Left lung (tissue), 10 donors: Measurements from ENCODE around the gene CNTLN. TPM values are rescaled to one million over a fixed set of nuclear protein-coding genes. Genes with fewer than 3 reads are reported as not detected.
A peak's percentile ranks its signal among the peaks of the same experiment; 100 is the strongest.

ENCODE experiments used
- ATAC-seq: fragments of 200-7000 bp; cut with Tn5 transposase; one replicate; pipeline ENCODE4 v1.9.1; 2020; ENCODE audit warnings: moderate library complexity
- DNase-seq, 4 donors: peaks; one replicate each; pipeline ENCODE4 v3.0.0-alpha.2; 2013 to 2020
- H3K27ac ChIP-seq, 2 donors: fragments of 200-600 bp; sonication (generic) in 1 of 2; one replicate each; pipeline versions ENCODE4 v1.5.0 to v1.8.0; 2020 to 2021
- H3K27me3 ChIP-seq, 2 donors: fragments of 200-600 bp; sonication (generic) in 1 of 2; one replicate each; pipeline versions ENCODE4 v1.5.0 to v1.8.0; 2020 to 2021
- H3K36me3 ChIP-seq, 2 donors: fragments of 200-600 bp; sonication (generic) in 1 of 2; one replicate each; pipeline versions ENCODE4 v1.5.0 to v1.8.0; 2020 to 2021
- H3K4me1 ChIP-seq, 2 donors: fragments of 200-600 bp; one replicate each; pipeline ENCODE4 v1.8.0; 2021
- H3K4me3 ChIP-seq, 2 donors: fragments of 200-600 bp; sonication (generic) in 1 of 2; one replicate each; pipeline versions ENCODE4 v1.5.0 to v1.8.0; 2020 to 2021; ENCODE audit warnings: mild to moderate bottlenecking in 1 of 2
- H3K9me3 ChIP-seq, 2 donors: fragments of 200-600 bp; sonication (generic) in 1 of 2; one replicate each; pipeline versions ENCODE4 v1.5.0 to v1.8.0; 2020 to 2021
- intact Hi-C, 2 donors: fragments of 100-400 bp; cut with DNase I; formaldehyde crosslinking; loops; one replicate each; pipeline versions ENCODE4 v1.11.2 to v1.14.2; 2022
- polyA plus RNA-seq, 6 donors: library from polyadenylated mRNA; unstranded; fragments of 120-200 nt; gene quantifications; one replicate each; pipeline ENCODE4 v1.2.1, GENCODE V29; 2013; ENCODE audit not compliant: insufficient read length in 6 of 6
- total RNA-seq, 2 donors: library from RNA; stranded (reverse); fragmentation: NEBNext Ultra II Directional; extraction: Animal tissue kit (Norgen Biotek cat#: 25700); gene quantifications; one replicate each; pipeline ENCODE4 v1.2.1, GENCODE V29; 2021
- TF ChIP-seq, protein P1 (sequence below), 2 donors: fragments of 200-600 bp; sonication (generic) in 1 of 2; IDR thresholded peaks; one replicate each; pipeline versions ENCODE4 v1.5.0 to v1.8.0; 2021; ENCODE audit warnings: antibody characterized with exemption in 2 of 2
- donor health status: DM: no; HTN: yes; CAD: no.
- donor health status: DM: no; HTN: no; CAD: no.

The CNTLN gene
- total and polyA plus RNA-seq, 8 donors = 5.2 to 25.2 (median 18.5) TPM

GRCh38 chr9:17414986-17415385 is 280.1 kb downstream of the CNTLN start:
- Histone ChIP-seq H3K36me3 (peaks cover 0 to 9% of the 10 kb centered on the region in 2 donors), H3K4me1 (no peaks in the 10 kb centered on the region), H3K27me3 (no peaks in the 10 kb centered on the region), H3K4me3 (no peak overlapping the region), H3K9me3 (no peaks in the 10 kb centered on the region), H3K27ac (no peak overlapping the region)
- intact Hi-C loops = no loop called here
- no peak for ATAC-seq
- TF ChIP-seq, protein P1, sequence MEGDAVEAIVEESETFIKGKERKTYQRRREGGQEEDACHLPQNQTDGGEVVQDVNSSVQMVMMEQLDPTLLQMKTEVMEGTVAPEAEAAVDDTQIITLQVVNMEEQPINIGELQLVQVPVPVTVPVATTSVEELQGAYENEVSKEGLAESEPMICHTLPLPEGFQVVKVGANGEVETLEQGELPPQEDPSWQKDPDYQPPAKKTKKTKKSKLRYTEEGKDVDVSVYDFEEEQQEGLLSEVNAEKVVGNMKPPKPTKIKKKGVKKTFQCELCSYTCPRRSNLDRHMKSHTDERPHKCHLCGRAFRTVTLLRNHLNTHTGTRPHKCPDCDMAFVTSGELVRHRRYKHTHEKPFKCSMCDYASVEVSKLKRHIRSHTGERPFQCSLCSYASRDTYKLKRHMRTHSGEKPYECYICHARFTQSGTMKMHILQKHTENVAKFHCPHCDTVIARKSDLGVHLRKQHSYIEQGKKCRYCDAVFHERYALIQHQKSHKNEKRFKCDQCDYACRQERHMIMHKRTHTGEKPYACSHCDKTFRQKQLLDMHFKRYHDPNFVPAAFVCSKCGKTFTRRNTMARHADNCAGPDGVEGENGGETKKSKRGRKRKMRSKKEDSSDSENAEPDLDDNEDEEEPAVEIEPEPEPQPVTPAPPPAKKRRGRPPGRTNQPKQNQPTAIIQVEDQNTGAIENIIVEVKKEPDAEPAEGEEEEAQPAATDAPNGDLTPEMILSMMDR (IDR thresholded peaks at IDR 0.05) = no peak
- no peak for DNase-seq

GRCh38 chr9:17422994-17423680 is 288.3 kb downstream of the CNTLN start:
- no peak overlapping the region for H3K27ac ChIP-seq
- no peaks in the 10 kb centered on the region for H3K27me3 ChIP-seq
- no peaks in the 10 kb centered on the region for H3K9me3 ChIP-seq
- DNase-seq (no peak), ATAC-seq (peak; percentile 85)
- no peak overlapping the region for H3K4me3 ChIP-seq
- intact Hi-C loops = no loop called here
- TF ChIP-seq, protein P1 (IDR thresholded peaks at IDR 0.05) = no peak
- no peaks in the 10 kb centered on the region for H3K36me3 ChIP-seq
- H3K4me1 ChIP-seq = no peaks in the 10 kb centered on the region

DNA sequence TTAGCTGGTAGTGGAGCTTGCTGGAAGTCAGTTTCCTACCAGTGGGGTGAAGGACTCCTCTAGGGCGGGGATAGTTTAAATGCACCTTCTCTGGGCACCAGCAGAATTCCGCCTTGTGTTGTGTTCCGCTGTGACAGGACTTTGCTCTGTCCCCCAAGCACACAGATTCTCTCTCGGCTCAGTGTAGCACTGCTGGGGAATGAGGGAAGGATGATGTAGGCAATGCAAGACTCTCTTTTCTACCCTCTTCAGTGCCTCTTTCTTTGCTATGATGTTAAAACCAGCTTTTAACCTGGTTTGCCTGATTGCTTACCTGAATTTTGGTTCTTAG is 288.8 kb downstream of the CNTLN start:
- ATAC-seq (no peak), DNase-seq (no peak)
- Histone ChIP-seq H3K36me3 (no peaks in the 10 kb centered on the region), H3K27ac (no peak overlapping the region), H3K9me3 (no peaks in the 10 kb centered on the region), H3K4me1 (no peaks in the 10 kb centered on the region), H3K27me3 (no peaks in the 10 kb centered on the region), H3K4me3 (no peak overlapping the region)
- TF ChIP-seq, protein P1 (IDR thresholded peaks at IDR 0.05) = no peak
- intact Hi-C loops = no loop called here

- no peak overlapping the region for H3K4me3 ChIP-seq
- no peaks in the 10 kb centered on the region for H3K36me3 ChIP-seq
- H3K27ac ChIP-seq = no peak overlapping the region
- ATAC-seq (no peak), DNase-seq (no peak)
- H3K4me1 ChIP-seq = no peaks in the 10 kb centered on the region
- TF ChIP-seq, protein P1 (IDR thresholded peaks at IDR 0.05) = no peak
- H3K9me3 ChIP-seq = no peaks in the 10 kb centered on the region
- intact Hi-C loops = no loop called here
- H3K27me3 ChIP-seq = no peaks in the 10 kb centered on the region
Measured at GRCh38 chr9:17425384-17425783, 290.5 kb downstream of the CNTLN start.

- no peaks in the 10 kb centered on the region for H3K36me3 ChIP-seq
- DNase-seq (no peak), ATAC-seq (no peak)
- H3K27me3 ChIP-seq = no peaks in the 10 kb centered on the region
- intact Hi-C loops = no loop called here
- H3K4me1 ChIP-seq = no peaks in the 10 kb centered on the region
- no peak overlapping the region for H3K4me3 ChIP-seq
- no peak overlapping the region for H3K27ac ChIP-seq
- TF ChIP-seq, protein P1 (IDR thresholded peaks at IDR 0.05) = no peak
- peaks cover 0 to 8% of the 10 kb centered on the region in 2 donors for H3K9me3 ChIP-seq
Measured at GRCh38 chr9:17433526-17433925, 298.7 kb downstream of the CNTLN start.
